ENCODE results near the gene ATP2C1. TPM values are rescaled to one million over a fixed set of nuclear protein-coding genes. Genes with fewer than 3 reads are reported as not detected.

Gene ATP2C1
- total and polyA plus RNA-seq, 9 of the 15 experiments (the other 6 are each of a cell fraction or from before 2014, with no cell fraction given), result 10.0 to 53.5 (median 27.9) TPM

- TF ChIP-seq CTCFL (IDR thresholded peaks at IDR 0.05; ENCODE audit: borderline replicate concordance, insufficient read depth, low read depth, low read length, poor library complexity, severe bottlenecking) (no peak), MECOM (CRISPR knock-in tag; IDR thresholded peaks at IDR 0.05) (no peak; the same call in 1 of the 2 replicates), STAT5A (IDR thresholded peaks at IDR 0.05; ENCODE audit: borderline replicate concordance, low read length) (0 out of 2 replicates have a peak, but pooled peaks have one; percentile 14), CBFA2T3 (IDR thresholded peaks at IDR 0.05) (peak; percentile 88), HMG20B (CRISPR knock-in tag; IDR thresholded peaks at IDR 0.05) (no peak), MYBL2 (IDR thresholded peaks at IDR 0.05; ENCODE audit: low read depth) (no peak), MYBL2 (CRISPR knock-in tag; IDR thresholded peaks at IDR 0.05; ENCODE audit: borderline replicate concordance) (no peak), TEAD4 (IDR thresholded peaks at IDR 0.05; ENCODE audit: low read length) (peak; percentile 64), TEAD4 (CRISPR knock-in tag; IDR thresholded peaks at IDR 0.05; ENCODE audit: borderline replicate concordance) (no peak), PBX2 (CRISPR knock-in tag; IDR thresholded peaks at IDR 0.05; ENCODE audit: low read depth) (no peak), PBX2 (tag; conservative IDR thresholded peaks at IDR 0.05; ENCODE audit: low read depth) (no peak), NCOR1 (IDR thresholded peaks at IDR 0.05) (peak; percentile 72), ARID1B (IDR thresholded peaks at IDR 0.05) (peak; percentile 81), HMBOX1 (IDR thresholded peaks at IDR 0.05) (peak; percentile 25; the same call in 1 of the 2 replicates), ZBTB8A (IDR thresholded peaks at IDR 0.05; ENCODE audit: partially characterized antibody) (no peak), FOSL1 (tag; conservative IDR thresholded peaks at IDR 0.05) (no peak), KDM1A (IDR thresholded peaks at IDR 0.05) (peak in 1 of 2 experiments; percentile 47; a peak in 2 of 4 replicates), DDX20 (tag; IDR thresholded peaks at IDR 0.05; ENCODE audit: low read depth) (no peak), TRIM24 (IDR thresholded peaks at IDR 0.05) (peak; percentile 57 to 69; a peak in 2 of 4 replicates)
These were observed 23.5 kb upstream of the ATP2C1 start (continued) for GRCh38 chr3:130870423-130870822.
